ENCODE results near the gene JAKMIP2.

DNA sequence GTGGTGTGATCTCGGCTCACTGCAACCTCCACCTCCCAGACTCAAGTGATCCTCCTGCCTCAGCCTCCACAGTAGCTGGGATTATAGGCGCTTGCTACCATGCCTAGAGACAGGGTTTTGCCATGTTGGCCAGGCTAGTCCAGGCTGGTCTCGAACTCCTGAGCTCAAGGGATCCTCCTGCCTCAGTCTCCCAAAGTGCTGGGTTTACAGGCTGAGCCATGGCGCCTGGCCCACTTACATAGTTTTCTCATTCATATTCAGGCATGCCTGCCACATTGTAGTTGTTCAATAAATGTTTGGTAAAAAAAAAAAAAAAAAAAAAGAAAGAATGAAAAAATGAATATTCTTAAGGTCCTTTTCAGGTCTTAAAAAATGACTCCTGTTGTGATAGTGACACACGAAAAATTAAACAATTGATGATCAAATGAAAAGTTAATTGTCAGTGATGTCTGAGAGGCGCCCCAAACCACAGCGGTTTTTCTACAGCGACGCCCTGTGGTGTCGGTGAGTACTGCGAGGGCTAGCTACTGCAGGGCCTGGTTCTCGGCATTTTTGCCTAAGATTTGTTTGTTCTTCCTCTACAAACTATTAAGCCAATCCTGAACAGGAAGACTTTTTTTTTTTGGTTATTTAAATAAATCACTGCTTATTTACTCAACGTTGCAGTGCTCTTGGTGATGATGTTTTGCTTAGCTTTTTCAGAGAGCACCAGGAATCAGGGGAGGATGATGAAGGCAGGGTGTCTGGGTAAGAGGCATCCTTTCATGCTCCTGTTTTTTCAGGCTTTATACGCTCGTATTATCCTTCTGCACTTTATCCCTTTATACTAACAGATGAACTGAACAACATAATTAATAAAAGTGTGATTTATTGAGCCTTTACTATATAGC, 205.6 kb downstream of the JAKMIP2 start:
- no peak for TF ChIP-seq YY1 (IDR thresholded peaks at IDR 0.05; ENCODE audit: low read depth)
- TF ChIP-seq, protein P1, sequence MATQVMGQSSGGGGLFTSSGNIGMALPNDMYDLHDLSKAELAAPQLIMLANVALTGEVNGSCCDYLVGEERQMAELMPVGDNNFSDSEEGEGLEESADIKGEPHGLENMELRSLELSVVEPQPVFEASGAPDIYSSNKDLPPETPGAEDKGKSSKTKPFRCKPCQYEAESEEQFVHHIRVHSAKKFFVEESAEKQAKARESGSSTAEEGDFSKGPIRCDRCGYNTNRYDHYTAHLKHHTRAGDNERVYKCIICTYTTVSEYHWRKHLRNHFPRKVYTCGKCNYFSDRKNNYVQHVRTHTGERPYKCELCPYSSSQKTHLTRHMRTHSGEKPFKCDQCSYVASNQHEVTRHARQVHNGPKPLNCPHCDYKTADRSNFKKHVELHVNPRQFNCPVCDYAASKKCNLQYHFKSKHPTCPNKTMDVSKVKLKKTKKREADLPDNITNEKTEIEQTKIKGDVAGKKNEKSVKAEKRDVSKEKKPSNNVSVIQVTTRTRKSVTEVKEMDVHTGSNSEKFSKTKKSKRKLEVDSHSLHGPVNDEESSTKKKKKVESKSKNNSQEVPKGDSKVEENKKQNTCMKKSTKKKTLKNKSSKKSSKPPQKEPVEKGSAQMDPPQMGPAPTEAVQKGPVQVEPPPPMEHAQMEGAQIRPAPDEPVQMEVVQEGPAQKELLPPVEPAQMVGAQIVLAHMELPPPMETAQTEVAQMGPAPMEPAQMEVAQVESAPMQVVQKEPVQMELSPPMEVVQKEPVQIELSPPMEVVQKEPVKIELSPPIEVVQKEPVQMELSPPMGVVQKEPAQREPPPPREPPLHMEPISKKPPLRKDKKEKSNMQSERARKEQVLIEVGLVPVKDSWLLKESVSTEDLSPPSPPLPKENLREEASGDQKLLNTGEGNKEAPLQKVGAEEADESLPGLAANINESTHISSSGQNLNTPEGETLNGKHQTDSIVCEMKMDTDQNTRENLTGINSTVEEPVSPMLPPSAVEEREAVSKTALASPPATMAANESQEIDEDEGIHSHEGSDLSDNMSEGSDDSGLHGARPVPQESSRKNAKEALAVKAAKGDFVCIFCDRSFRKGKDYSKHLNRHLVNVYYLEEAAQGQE (IDR thresholded peaks at IDR 0.05; ENCODE audit: low read depth), result no peak
- TF ChIP-seq FOXM1 (IDR thresholded peaks at IDR 0.05; ENCODE audit: borderline replicate concordance, low read depth), result no peak
- TF ChIP-seq EGR1 (IDR thresholded peaks at IDR 0.05), result no peak
- TF ChIP-seq RAD21 (IDR thresholded peaks at IDR 0.05; ENCODE audit: low read depth), result peak; percentile 47
- TF ChIP-seq TAF1 (IDR thresholded peaks at IDR 0.05; ENCODE audit: low read depth), result no peak
- TF ChIP-seq, protein P2, sequence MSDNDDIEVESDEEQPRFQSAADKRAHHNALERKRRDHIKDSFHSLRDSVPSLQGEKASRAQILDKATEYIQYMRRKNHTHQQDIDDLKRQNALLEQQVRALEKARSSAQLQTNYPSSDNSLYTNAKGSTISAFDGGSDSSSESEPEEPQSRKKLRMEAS (IDR thresholded peaks at IDR 0.05), result no peak
- TF ChIP-seq EP300 (IDR thresholded peaks at IDR 0.05; ENCODE audit: borderline replicate concordance), result no peak
- TF ChIP-seq, protein P3, sequence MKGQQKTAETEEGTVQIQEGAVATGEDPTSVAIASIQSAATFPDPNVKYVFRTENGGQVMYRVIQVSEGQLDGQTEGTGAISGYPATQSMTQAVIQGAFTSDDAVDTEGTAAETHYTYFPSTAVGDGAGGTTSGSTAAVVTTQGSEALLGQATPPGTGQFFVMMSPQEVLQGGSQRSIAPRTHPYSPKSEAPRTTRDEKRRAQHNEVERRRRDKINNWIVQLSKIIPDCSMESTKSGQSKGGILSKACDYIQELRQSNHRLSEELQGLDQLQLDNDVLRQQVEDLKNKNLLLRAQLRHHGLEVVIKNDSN (IDR thresholded peaks at IDR 0.05), result no peak
- no peak for TF ChIP-seq TEAD4 (IDR thresholded peaks at IDR 0.05)

Data from Ishikawa (cell line).